CD1c-positive myeloid dendritic cell (primary cell): ENCODE measurements around the gene ELL3.

Experiments used
- DNase-seq: peaks from one replicate; pipeline ENCODE4 v3.0.0-alpha.2; 2016; ENCODE audit errors: extremely low spot score

Gene ELL3

GRCh38 chr15:43723151-43723550 lies 53.6 kb downstream of the ELL3 start:
- no peak for DNase-seq
